ENCODE measurements around the gene FOCAD. TPM values are rescaled to one million over a fixed set of nuclear protein-coding genes. Genes with fewer than 3 reads are reported as not detected.
A peak's percentile ranks its signal among the peaks of the same experiment; 100 is the strongest.

Gene FOCAD
- total RNA-seq, 1 donor from 2014 or later = 60.1 TPM

DNA sequence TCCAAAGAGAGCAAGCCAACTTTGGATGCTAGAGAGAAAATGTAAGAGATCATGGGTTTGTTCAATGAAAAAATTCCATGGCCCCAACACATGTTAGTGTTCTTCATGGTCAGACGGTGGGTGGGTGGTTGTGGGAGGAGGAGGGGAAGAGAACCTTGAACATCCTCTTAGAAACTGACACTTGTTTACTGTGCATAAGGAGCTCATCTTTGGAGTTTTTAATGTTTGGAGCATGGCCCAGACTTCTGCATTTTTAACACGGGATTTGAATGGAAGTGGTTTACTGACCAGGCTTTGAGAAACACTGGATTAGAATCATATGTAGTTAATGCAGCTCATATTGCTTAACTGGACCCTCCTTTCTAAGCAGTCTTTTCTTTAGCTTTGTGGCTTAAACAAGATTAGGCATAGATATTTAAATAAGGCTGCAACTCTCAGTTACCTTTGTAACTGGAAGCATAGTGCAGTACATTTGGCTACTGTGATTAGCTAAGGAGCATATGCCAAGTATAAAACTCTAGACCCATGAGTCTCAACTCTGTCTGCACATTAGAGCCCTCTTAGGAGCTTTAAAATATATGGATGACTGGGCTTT, 60.1 kb downstream of the FOCAD start:
- no peak for DNase-seq (ENCODE audit: low read depth, low spot score)
- TF ChIP-seq, protein P1, sequence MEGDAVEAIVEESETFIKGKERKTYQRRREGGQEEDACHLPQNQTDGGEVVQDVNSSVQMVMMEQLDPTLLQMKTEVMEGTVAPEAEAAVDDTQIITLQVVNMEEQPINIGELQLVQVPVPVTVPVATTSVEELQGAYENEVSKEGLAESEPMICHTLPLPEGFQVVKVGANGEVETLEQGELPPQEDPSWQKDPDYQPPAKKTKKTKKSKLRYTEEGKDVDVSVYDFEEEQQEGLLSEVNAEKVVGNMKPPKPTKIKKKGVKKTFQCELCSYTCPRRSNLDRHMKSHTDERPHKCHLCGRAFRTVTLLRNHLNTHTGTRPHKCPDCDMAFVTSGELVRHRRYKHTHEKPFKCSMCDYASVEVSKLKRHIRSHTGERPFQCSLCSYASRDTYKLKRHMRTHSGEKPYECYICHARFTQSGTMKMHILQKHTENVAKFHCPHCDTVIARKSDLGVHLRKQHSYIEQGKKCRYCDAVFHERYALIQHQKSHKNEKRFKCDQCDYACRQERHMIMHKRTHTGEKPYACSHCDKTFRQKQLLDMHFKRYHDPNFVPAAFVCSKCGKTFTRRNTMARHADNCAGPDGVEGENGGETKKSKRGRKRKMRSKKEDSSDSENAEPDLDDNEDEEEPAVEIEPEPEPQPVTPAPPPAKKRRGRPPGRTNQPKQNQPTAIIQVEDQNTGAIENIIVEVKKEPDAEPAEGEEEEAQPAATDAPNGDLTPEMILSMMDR (conservative IDR thresholded peaks at IDR 0.05) = no peak
- no peak overlapping the region for H3K4me3 Mint-ChIP-seq
- H3K27me3 Mint-ChIP-seq (ENCODE audit: low read depth) = no peaks in the 10 kb centered on the region
- peaks cover 5% of the 10 kb centered on the region for H3K36me3 Mint-ChIP-seq (ENCODE audit: low read depth)
- peaks cover 9% of the 10 kb centered on the region for H3K4me1 Mint-ChIP-seq
- H3K9me3 Mint-ChIP-seq = no peaks in the 10 kb centered on the region
- H3K27ac Mint-ChIP-seq (ENCODE audit: unreplicated experiment) = peak overlapping the region; percentile 69

- H3K4me3 Mint-ChIP-seq = no peak overlapping the region
- H3K9me3 Mint-ChIP-seq = no peaks in the 10 kb centered on the region
- H3K36me3 Mint-ChIP-seq (ENCODE audit: low read depth) = peaks cover 3% of the 10 kb centered on the region
- H3K4me1 Mint-ChIP-seq = peaks cover 16% of the 10 kb centered on the region
- no peak overlapping the region for H3K27ac Mint-ChIP-seq (ENCODE audit: unreplicated experiment)
- TF ChIP-seq, protein P1 (conservative IDR thresholded peaks at IDR 0.05) = no peak
- DNase-seq (ENCODE audit: low read depth, low spot score) = no peak
- H3K27me3 Mint-ChIP-seq (ENCODE audit: low read depth) = no peaks in the 10 kb centered on the region
Observed at GRCh38 chr9:20746967-20747366, 62.9 kb downstream of the FOCAD start.

DNA sequence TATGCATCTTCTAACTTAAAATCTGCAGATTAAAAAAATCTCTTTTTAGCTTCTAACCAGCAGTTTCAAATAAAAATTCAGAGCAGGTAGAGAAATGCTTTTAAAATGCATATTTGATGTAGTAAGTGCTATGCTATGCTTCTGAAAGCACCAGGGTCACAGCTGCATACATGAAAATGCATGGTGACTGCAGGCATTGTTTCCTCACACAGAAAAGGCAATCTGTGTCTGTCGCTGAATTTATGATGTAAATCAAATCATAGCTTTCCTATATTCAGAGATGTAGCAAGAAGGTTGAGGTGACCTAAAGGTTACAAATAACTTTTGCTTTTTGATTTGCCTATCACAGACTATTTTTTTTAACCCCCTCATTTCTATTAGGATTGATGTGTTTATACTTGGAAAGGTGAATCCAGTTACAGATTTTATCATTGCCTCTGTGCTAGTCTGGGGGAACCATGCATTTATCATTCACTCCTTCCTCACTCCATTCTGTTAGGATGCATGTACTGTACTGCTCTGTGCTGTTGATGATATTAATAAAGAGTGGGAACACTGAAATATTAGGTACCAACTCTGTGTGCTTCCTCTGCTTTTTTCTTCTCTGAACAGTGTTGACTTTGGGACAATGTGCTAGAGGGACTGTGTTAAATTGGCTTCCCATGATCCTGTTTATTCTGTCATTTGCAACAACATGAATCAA, 65.6 kb downstream of the FOCAD start:
- Mint-ChIP-seq H3K4me3 (no peak overlapping the region), H3K27ac (ENCODE audit: unreplicated experiment) (no peak overlapping the region), H3K4me1 (peaks cover 11% of the 10 kb centered on the region), H3K36me3 (ENCODE audit: low read depth) (no peaks in the 10 kb centered on the region), H3K27me3 (ENCODE audit: low read depth) (no peaks in the 10 kb centered on the region), H3K9me3 (no peaks in the 10 kb centered on the region)
- TF ChIP-seq, protein P1 (conservative IDR thresholded peaks at IDR 0.05) = no peak
- no peak for DNase-seq (ENCODE audit: low read depth, low spot score)

- Mint-ChIP-seq H3K27me3 (ENCODE audit: low read depth) (no peaks in the 10 kb centered on the region), H3K4me3 (no peak overlapping the region)
Observed at GRCh38 chr9:20753761-20754160, 69.7 kb downstream of the FOCAD start.

DNA sequence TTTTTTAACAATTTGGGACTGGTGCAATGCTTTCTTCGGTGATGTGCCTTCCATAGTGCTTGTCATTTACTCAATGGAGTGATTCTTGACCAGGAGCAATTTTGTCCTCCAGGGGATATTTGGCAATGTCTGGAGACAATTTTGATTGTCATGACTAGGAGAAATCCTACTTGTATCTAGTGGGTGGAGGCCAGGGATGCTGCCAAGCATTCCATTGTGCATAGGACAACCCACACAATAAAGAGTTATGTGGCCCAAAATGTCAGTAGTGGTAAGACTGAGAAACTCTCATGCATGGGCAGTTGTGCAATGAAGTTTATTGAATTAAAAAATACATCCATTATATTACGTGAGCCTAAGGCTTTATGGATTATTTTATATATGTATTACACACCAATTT, 70.5 kb downstream of the FOCAD start:
- no peak overlapping the region for H3K4me3 Mint-ChIP-seq
- DNase-seq (ENCODE audit: low read depth, low spot score) = no peak
- peaks cover 5% of the 10 kb centered on the region for H3K4me1 Mint-ChIP-seq
- peaks cover 2% of the 10 kb centered on the region for H3K9me3 Mint-ChIP-seq
- H3K27ac Mint-ChIP-seq (ENCODE audit: unreplicated experiment) = no peak overlapping the region
- TF ChIP-seq, protein P1 (conservative IDR thresholded peaks at IDR 0.05) = no peak
- peaks cover 10% of the 10 kb centered on the region for H3K36me3 Mint-ChIP-seq (ENCODE audit: low read depth)
- H3K27me3 Mint-ChIP-seq (ENCODE audit: low read depth) = no peaks in the 10 kb centered on the region

More at GRCh38 chr9:20753761-20754160, 69.7 kb downstream of the FOCAD start:
- Mint-ChIP-seq H3K36me3 (ENCODE audit: low read depth) (peaks cover 10% of the 10 kb centered on the region), H3K9me3 (peaks cover 2% of the 10 kb centered on the region), H3K4me1 (peaks cover 11% of the 10 kb centered on the region), H3K27ac (ENCODE audit: unreplicated experiment) (no peak overlapping the region)
- TF ChIP-seq, protein P1 (conservative IDR thresholded peaks at IDR 0.05) = no peak
- DNase-seq (ENCODE audit: low read depth, low spot score) = no peak

Data from neural crest cell (in vitro differentiated cells).